Hepatocyte (in vitro differentiated cells): ENCODE measurements around the gene CUBN.

ENCODE experiments used
- EZH2 ChIP-seq: fragments of 200-600 bp; sonication (generic); IDR thresholded peaks from 2 replicates; pipeline ENCODE4 v1.6.1; 2016; ENCODE audit warnings: antibody characterized with exemption, mild to moderate bottlenecking, borderline replicate concordance
- EZH2phosphoT487 ChIP-seq: fragments of 200-600 bp; sonication (generic); IDR thresholded peaks from one replicate; pipeline ENCODE4 v1.6.1; 2018; ENCODE audit warnings: antibody characterized with exemption, mild to moderate bottlenecking, low read depth, moderate library complexity; ENCODE audit not compliant: unreplicated experiment, severe bottlenecking
- TF ChIP-seq, protein P1 (sequence below): fragments of 200-600 bp; sonication (generic); IDR thresholded peaks from 2 replicates; pipeline ENCODE4 v1.5.1; 2016; ENCODE audit warnings: antibody characterized with exemption, mild to moderate bottlenecking; ENCODE audit not compliant: poor library complexity

DNA sequence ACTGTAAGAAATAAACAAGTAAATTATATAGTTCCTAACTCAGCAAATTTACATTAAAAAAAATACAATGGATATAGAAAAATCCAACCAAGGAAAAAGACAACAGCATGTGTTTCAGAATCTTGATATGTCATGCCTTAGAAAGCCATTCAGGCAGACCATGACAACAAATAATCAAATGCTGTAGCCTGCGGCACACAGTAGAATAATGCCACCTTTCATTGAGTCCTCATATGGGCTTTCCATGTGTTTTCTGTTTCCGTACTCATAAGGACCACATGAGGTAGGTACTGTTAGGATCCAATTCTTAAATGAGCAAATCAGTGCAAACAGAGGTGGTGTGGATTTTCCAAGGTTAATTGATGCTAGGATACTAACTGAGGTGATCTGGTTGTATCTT lies 138.6 kb downstream of the CUBN start:
- TF ChIP-seq, protein P1, sequence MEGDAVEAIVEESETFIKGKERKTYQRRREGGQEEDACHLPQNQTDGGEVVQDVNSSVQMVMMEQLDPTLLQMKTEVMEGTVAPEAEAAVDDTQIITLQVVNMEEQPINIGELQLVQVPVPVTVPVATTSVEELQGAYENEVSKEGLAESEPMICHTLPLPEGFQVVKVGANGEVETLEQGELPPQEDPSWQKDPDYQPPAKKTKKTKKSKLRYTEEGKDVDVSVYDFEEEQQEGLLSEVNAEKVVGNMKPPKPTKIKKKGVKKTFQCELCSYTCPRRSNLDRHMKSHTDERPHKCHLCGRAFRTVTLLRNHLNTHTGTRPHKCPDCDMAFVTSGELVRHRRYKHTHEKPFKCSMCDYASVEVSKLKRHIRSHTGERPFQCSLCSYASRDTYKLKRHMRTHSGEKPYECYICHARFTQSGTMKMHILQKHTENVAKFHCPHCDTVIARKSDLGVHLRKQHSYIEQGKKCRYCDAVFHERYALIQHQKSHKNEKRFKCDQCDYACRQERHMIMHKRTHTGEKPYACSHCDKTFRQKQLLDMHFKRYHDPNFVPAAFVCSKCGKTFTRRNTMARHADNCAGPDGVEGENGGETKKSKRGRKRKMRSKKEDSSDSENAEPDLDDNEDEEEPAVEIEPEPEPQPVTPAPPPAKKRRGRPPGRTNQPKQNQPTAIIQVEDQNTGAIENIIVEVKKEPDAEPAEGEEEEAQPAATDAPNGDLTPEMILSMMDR = no peak
- TF ChIP-seq EZH2phosphoT487 = no peak
- no peak for TF ChIP-seq EZH2
